Stimulated activated naive CD8-positive, alpha-beta T cell treated with anti-CD3 and anti-CD28 coated beads, Interleukin-15, amount 100 ng/mL, for 72 hours (primary cell): ENCODE measurements around the gene JAML.

ENCODE experiments used
- ATAC-seq: fragments of 150-1000 bp; cut with Tn5 transposase; 2 replicates; pipeline ENCODE4 v1.10.0; 2021; ENCODE audit warnings: mild to moderate bottlenecking, moderate library complexity
- DNase-seq, 2 donors: peaks; one replicate each; pipeline ENCODE4 v3.0.0; 2021 to 2022
- H3K27ac Mint-ChIP-seq, 2 donors: one replicate each; pipeline ENCODE4 v1.8.0; 2022; ENCODE audit warnings: mild to moderate bottlenecking in 2 of 2, mixed read lengths in 2 of 2, moderate library complexity in 2 of 2
- H3K27me3 Mint-ChIP-seq: one replicate; pipeline ENCODE4 v1.8.0; 2022; ENCODE audit warnings: mixed read lengths
- H3K4me1 Mint-ChIP-seq: one replicate; pipeline ENCODE4 v1.8.0; 2022; ENCODE audit warnings: mild to moderate bottlenecking, mixed read lengths
- H3K4me3 Mint-ChIP-seq, 2 donors: one replicate each; pipeline ENCODE4 v1.8.0; 2022; ENCODE audit warnings: mild to moderate bottlenecking in 2 of 2, mixed read lengths in 2 of 2, moderate library complexity in 1 of 2
- H3K9me3 Mint-ChIP-seq, 2 donors: one replicate each; pipeline ENCODE4 v1.8.0; 2022; ENCODE audit warnings: mixed read lengths in 2 of 2

The JAML gene

DNA sequence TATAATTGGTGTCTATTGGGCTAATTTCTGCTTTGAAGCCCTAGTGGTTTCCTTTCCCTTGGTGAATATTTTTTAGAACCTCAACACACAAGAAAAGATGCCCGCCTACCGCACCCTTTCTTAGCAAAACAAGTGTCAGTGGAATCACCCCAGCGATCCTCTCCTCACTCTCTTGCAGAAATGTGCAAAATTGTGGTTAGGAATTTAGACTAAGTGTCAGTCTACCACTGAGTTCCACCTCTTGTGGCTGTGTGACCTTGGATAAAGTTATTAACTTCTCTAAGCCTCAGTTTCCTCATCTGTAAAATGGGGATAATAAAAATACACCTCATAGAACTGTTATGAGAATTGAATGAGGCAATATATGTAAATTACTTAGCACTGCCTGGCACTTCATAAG, 5.3 kb upstream of the JAML start:
- DNase-seq (peak in 1 of 2 donors; percentile 45), ATAC-seq (peak; percentile 5)
- Mint-ChIP-seq H3K27ac (peak overlapping the region in 1 of 2 donors; percentile 85), H3K4me3 (peak overlapping the region; percentile 9 to 17), H3K4me1 (no peaks in the 10 kb centered on the region), H3K27me3 (no peaks in the 10 kb centered on the region), H3K9me3 (peaks cover 4 to 5% of the 10 kb centered on the region in 2 donors)

DNA sequence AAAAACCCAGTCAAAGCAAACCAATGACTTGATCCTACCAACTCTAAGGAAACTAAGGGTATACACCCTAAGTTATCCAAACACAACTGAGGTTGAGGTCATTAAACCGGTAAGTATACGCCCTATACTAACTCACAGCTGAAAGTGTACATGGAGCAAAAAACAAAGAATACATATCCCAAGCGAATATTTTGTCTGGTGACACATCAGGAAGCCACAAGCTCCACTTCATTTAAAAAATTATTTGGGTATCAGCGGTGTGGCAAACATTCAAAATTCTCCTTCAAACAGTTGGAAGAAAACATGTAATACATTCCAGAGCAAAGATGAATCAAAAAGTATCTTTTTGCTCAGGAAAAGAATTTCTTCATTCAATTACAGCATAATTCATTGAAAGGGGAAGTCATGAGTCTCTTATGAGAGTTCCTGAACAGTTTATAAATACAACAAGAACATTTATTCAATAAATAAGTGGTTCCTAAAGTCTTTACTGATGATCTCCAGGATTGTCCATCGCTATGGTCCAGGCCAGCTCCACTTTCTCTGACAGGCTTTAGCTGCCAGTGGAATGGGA, 4.5 kb upstream of the JAML start:
- Mint-ChIP-seq H3K27me3 (no peaks in the 10 kb centered on the region), H3K9me3 (peaks cover 5 to 7% of the 10 kb centered on the region in 2 donors), H3K4me1 (no peaks in the 10 kb centered on the region), H3K4me3 (peak overlapping the region; percentile 18 to 73), H3K27ac (peak overlapping the region; percentile 85 to 88)
- ATAC-seq (no peak), DNase-seq (no peak)

DNA sequence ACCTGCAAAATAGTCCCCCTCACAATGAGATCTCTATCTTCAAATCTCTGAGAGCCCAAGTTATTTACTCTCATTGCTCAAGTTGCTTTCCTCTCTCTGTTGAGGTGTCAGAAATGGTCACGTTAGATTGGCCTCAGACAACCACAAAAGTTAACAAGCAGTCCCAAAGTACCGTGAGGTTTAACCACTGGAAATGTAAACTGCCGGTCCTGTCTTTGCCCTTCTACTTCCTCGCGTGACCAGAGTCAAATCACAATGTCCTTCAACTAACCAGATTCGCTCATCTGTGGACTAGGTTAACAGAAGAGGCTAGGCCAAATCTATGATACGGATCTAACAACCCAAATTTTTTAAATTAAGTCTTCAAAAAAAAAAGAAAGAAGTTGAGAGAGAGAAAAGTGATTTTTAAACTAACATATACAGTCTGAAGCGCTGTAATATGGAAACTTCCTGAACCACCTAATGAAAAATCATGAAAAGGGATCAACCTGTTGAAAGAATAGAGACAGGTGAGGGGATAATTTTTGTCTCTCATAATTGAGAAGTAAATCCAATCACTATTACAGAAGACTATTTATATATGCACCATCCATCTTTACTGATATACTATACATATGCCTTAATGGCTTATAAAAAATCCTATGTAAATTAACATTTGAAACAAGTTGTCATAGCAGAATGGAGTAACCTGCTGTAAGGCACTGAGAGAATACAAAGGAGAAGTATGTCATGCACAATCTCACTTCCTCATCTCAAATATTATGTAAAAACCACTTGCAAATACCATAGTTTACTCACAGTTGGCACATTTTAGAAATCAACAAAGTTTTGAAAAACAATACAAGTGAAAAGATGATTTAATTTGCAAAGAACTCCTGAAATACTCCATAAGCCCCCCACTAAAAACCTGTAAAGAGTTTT, 3.3 kb upstream of the JAML start:
- ATAC-seq (peak; percentile 33), DNase-seq (peak in 1 of 2 donors; percentile 59)
- peaks cover 5 to 7% of the 10 kb centered on the region in 2 donors for H3K9me3 Mint-ChIP-seq
- H3K4me1 Mint-ChIP-seq = no peaks in the 10 kb centered on the region
- H3K27ac Mint-ChIP-seq = peak overlapping the region; percentile 85 to 97
- H3K4me3 Mint-ChIP-seq = peak overlapping the region; percentile 69 to 78
- no peaks in the 10 kb centered on the region for H3K27me3 Mint-ChIP-seq

DNA sequence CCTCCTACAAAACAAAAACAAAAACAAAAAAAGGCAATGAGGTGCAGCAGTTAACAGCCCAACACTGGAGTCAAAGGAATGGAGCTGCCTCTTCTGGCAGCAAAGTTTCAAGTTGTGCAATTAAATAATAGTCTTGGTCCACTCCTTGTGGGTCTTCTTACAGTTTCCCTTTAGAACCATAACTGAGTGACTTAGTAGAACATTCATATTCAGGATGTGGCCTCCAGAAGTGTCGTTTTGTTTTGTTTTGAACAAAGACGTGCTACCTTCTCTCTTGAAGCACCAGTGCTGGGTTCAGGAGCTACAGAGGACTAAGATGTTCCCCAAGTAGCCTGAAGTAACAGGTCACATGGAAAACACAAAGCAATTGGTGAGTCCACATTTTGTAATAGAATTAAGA, 2.0 kb upstream of the JAML start:
- Mint-ChIP-seq H3K27ac (peak overlapping the region; percentile 44 to 97), H3K27me3 (no peaks in the 10 kb centered on the region), H3K9me3 (peaks cover 5 to 7% of the 10 kb centered on the region in 2 donors), H3K4me3 (peak overlapping the region; percentile 69 to 78), H3K4me1 (peaks cover 12% of the 10 kb centered on the region)
- ATAC-seq = peak; percentile 28
- DNase-seq = no peak

DNA sequence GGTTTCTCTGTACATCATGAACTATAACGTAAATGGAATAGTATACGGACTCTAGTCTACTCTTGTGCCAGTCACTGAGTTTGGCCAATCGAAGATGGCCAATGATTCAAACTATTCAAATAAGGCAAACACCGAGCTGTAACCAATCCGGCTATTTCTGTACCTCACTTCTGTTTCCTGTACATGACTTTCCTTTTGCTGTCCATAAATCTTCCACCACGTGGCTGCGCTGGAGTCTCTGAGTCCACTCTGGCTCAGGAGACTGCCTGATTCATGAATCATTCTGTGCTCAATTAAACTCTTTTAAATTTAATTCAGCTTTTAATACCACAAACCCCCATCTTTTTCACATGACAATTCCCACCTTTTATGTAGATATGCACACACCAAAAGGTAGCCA, 1.5 kb upstream of the JAML start:
- Mint-ChIP-seq H3K27me3 (no peaks in the 10 kb centered on the region), H3K27ac (peak overlapping the region; percentile 96 to 97), H3K9me3 (peaks cover 5 to 7% of the 10 kb centered on the region in 2 donors), H3K4me3 (peak overlapping the region; percentile 69 to 78), H3K4me1 (peaks cover 17% of the 10 kb centered on the region)
- ATAC-seq (no peak), DNase-seq (no peak)

DNA sequence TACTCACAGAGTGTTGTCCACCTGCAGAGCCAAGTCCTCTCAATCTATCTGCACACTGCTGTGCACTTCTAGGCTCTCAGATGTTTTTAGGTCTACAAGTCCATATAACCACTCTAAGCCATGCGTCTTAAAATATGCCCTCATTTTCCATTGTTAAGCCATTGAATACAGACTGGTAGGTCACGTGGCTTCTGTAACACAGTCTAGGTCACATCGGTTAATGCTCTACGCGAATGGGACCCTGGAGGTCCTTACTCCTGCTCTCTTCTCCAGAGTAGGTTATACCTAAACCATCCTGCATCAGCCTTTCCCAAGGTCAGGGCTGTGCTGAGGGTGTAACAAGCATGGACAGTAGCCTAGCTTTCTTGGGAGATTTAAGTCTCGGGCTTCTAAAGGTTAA, 819 bp downstream of the JAML start:
- Mint-ChIP-seq H3K4me3 (peak overlapping the region; percentile 85 to 92), H3K4me1 (peaks cover 40% of the 10 kb centered on the region), H3K9me3 (peaks cover 5 to 7% of the 10 kb centered on the region in 2 donors), H3K27ac (peak overlapping the region; percentile 96 to 99), H3K27me3 (no peaks in the 10 kb centered on the region)
- ATAC-seq = peak; percentile 52
- DNase-seq = peak in 1 of 2 donors; percentile 53

DNA sequence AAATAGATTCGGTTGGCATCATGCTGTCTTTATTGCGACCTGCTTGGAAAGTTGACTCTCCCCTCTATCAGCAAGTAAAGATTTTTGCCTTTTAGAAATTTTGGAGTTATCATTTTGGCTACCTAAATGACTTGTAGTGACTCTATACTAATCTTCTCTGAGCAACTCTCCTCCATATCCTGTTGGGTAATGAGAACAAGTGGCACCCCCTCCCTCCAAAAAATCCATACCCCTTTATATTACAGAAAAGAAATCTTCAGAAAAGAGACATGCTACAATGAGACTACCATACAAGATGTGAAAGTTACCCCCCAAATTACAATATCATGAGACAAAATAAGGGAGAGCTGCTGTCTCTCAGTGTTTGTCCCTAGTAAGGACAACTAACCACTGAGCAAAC, 1.2 kb downstream of the JAML start:
- Mint-ChIP-seq H3K27me3 (no peaks in the 10 kb centered on the region), H3K4me3 (peak overlapping the region; percentile 85 to 92), H3K27ac (peak overlapping the region; percentile 96 to 99), H3K4me1 (peaks cover 44% of the 10 kb centered on the region), H3K9me3 (peaks cover 5 to 7% of the 10 kb centered on the region in 2 donors)
- DNase-seq = no peak
- ATAC-seq = peak; percentile 39

DNA sequence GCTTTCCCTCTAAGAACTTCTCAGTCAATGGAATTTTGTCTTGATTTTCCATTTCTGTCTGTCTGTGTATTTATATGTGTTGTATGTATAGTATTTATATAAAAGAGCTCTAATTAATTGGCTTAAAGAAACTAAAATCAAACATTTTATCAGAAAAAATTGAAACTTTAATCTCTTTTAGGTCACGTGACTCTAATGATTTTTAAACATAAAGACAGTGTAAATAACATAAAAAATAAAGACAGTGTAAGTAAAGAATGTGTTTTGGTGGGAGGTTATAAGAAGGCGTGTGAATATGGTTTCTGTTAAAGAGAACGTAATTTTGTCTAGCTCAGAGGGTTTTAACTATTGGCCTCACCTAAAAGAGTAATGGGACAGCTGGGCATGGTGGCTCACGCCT, 2.4 kb downstream of the JAML start:
- Mint-ChIP-seq H3K9me3 (peaks cover 5 to 7% of the 10 kb centered on the region in 2 donors), H3K4me1 (peaks cover 55% of the 10 kb centered on the region), H3K27ac (peak overlapping the region; percentile 97 to 98), H3K27me3 (no peaks in the 10 kb centered on the region), H3K4me3 (peak overlapping the region; percentile 92 to 98)
- ATAC-seq (no peak), DNase-seq (no peak)

DNA sequence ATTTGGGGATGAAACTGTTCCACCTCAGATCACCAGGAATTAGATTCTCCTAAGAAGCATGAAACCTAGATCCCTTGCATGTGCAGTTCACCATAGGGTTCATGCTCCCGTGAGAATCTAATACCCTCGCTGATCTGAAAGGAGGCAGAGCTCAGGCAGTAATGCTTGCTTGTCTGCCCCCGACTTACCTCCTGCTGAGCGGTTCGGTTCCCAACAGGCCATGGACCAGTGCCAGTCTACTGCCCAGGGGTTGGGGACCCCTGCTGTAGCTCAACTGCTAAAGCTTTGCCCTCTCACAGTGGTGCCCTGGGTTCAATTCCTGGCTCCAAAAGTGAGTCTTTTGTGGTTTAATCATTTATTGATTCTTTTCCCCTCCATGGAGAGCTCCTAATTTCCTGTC, 3.4 kb downstream of the JAML start:
- Mint-ChIP-seq H3K27me3 (no peaks in the 10 kb centered on the region), H3K4me1 (peaks cover 65% of the 10 kb centered on the region), H3K27ac (peak overlapping the region; percentile 97 to 98), H3K9me3 (peaks cover 5 to 7% of the 10 kb centered on the region in 2 donors), H3K4me3 (peak overlapping the region; percentile 92 to 98)
- no peak for ATAC-seq
- peak in 1 of 2 donors; percentile 68 for DNase-seq

DNA sequence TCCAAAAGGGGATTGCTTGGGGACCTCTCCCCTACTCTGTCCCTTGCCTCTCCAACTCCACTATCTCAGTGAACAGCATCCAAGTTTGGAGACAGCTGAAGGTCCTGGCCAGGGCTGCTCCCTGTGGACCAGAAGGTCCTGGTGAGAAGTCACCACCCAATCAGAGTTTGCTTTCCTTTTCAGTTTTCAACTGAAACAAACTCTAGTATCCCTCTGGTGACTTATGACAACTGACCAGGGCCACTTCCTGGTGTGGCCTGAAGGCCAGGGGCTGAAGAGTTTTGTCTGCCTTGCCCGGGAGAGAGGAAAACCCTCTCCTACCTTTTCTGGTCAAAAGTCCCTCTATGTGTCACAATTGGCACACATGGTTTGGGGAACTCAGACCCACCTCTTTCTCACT, 5.1 kb downstream of the JAML start:
- ATAC-seq (no peak), DNase-seq (no peak)
- Mint-ChIP-seq H3K4me3 (peak overlapping the region; percentile 92 to 98), H3K27me3 (no peaks in the 10 kb centered on the region), H3K9me3 (no peaks in the 10 kb centered on the region), H3K4me1 (peaks cover 81% of the 10 kb centered on the region), H3K27ac (peak overlapping the region; percentile 92 to 94)

DNA sequence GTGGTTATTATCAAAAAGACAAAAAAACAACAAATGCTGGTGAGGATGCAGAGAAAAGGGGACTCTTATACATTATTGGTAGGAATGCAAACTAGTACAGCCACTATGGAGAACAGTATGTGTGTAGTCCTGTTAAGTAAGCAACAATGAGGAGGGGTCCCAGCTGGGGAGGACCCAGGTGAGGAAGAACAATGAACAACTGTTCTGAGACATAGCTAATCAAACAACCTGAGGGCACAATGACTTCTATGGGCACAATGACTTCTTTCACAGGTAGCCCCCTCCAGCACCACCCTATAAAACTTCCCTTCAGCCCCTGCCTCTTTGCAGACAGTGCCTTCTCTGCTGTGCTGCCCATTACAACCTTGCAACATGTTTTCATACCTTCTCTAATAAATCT, 5.6 kb downstream of the JAML start:
- no peak for DNase-seq
- H3K27ac Mint-ChIP-seq = peak overlapping the region; percentile 92 to 94
- H3K4me1 Mint-ChIP-seq = peaks cover 86% of the 10 kb centered on the region
- H3K9me3 Mint-ChIP-seq = no peaks in the 10 kb centered on the region
- ATAC-seq = no peak
- H3K27me3 Mint-ChIP-seq = no peaks in the 10 kb centered on the region
- peak overlapping the region; percentile 92 to 98 for H3K4me3 Mint-ChIP-seq

DNA sequence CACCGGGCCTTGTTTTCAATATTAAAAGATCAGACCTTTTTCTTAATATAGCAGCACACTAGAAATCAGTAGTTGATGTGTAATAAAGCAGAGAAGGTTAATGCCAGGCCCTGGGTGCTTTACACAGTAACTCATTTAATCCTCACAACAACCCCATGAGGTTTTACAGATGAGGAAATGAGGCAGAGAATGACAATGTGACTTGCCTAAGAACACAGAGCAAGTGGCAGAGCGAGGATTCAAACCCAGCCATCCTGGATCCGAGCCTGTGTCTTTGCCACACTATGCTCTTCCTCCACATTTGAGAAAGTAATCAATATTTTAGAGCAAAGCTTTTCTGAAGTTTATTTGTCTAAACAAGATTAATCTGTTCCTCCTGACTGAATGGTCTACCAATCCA, 7.2 kb downstream of the JAML start:
- Mint-ChIP-seq H3K27ac (peak overlapping the region; percentile 94 to 97), H3K27me3 (no peaks in the 10 kb centered on the region), H3K4me1 (peaks cover 98% of the 10 kb centered on the region), H3K9me3 (no peaks in the 10 kb centered on the region), H3K4me3 (peak overlapping the region; percentile 92 to 98)
- DNase-seq (peak in 1 of 2 donors; percentile 57), ATAC-seq (peak; percentile 80)

DNA sequence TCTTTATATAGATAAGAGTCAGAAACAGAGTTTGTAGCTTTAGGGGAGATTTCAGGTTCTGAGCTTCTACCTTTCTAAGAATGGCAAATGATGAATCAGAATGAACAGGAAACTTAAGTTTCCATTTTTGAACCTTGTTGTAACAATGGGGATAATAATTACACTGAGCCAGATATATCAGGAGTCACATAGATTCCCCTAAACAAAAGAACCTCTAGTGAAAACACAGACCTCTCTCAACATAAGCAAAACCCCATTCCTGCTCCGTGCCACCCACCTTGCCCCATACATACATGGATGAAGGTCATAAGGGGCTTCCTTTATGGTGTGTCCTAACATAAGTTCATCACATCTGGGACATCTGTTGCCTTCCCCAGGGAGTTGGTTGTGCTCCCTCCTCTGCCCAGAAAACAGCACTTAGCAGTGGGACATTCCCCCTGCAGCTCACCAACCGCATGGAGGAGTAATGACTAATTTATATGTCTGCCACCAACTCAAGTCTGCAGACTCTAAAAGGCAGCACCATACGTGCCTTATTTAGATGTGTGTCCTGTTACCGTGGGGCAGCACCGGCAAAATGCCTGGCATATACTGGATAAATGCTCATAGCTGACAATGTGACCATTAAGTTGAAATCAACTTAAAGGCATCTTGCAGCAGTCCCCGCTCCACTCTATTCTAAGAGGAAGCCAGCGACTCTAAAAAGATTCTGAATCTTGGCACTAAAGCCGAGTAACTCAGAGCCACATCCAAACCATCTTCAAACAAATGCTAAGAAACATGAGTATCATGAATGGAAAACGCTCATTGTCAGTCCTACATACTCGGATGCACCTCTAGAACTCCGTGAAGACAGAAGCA, 8.0 kb downstream of the JAML start:
- no peaks in the 10 kb centered on the region for H3K27me3 Mint-ChIP-seq
- peak; percentile 85 for ATAC-seq
- peak; percentile 56 to 72 for DNase-seq
- no peaks in the 10 kb centered on the region for H3K9me3 Mint-ChIP-seq
- peak overlapping the region; percentile 92 to 98 for H3K4me3 Mint-ChIP-seq
- H3K4me1 Mint-ChIP-seq = peaks cover 98% of the 10 kb centered on the region
- H3K27ac Mint-ChIP-seq = peak overlapping the region; percentile 94 to 97

DNA sequence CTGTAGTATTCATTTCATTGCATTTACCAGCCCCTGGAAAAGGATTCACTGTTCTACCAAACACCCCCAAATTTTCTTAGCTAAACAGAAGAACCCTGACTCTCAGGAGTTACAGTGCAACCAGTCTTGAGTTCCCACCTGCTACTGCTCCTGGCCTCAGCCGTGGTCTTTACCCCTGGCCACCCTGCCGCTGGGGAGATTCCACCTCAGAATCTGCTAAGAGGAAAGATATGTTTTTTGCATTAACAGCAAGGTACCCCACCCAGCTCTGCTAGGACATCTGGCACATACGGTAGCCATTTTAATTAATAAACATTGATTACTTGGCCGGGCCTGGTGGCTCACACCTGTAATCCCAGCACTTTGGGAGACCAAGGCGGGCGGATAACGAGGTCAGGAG, 9.0 kb downstream of the JAML start:
- ATAC-seq = no peak
- Mint-ChIP-seq H3K4me1 (peaks cover 99% of the 10 kb centered on the region), H3K9me3 (no peaks in the 10 kb centered on the region), H3K4me3 (peak overlapping the region; percentile 92 to 98), H3K27ac (peak overlapping the region; percentile 94 to 97), H3K27me3 (no peaks in the 10 kb centered on the region)
- DNase-seq = no peak

DNA sequence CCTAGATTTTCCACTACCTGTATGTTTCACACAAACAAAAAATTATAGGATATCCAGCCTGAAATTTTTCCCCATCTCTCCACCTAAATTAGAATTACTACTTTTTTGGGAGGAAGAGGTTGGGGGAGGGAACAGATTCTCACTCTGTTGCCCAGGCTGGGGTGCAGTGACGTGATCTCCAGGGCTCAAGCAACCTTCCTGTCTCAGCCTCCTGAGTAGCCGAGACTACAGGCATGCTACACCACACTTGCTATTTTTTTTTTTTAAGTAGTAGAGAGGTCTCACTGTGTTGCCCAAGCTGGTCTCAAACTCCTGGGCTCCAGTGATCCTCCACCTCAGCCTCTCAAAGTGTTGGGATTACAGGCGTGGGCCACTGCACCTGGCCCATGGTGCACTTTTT, 9.5 kb downstream of the JAML start:
- peak overlapping the region; percentile 29 to 94 for H3K27ac Mint-ChIP-seq
- ATAC-seq (no peak), DNase-seq (no peak)
- no peaks in the 10 kb centered on the region for H3K9me3 Mint-ChIP-seq
- H3K4me3 Mint-ChIP-seq = peak overlapping the region; percentile 92 to 98
- H3K27me3 Mint-ChIP-seq = no peaks in the 10 kb centered on the region
- H3K4me1 Mint-ChIP-seq = peaks cover 99% of the 10 kb centered on the region
